ENCODE results near the gene SLC35E4.

GRCh38 chr22:30586414-30586813, 49.2 kb upstream of the SLC35E4 start:
- TF ChIP-seq RAD21 (IDR thresholded peaks at IDR 0.05), result no peak
- TF ChIP-seq YY1 (IDR thresholded peaks at IDR 0.05), result no peak
- TF ChIP-seq, protein P1, sequence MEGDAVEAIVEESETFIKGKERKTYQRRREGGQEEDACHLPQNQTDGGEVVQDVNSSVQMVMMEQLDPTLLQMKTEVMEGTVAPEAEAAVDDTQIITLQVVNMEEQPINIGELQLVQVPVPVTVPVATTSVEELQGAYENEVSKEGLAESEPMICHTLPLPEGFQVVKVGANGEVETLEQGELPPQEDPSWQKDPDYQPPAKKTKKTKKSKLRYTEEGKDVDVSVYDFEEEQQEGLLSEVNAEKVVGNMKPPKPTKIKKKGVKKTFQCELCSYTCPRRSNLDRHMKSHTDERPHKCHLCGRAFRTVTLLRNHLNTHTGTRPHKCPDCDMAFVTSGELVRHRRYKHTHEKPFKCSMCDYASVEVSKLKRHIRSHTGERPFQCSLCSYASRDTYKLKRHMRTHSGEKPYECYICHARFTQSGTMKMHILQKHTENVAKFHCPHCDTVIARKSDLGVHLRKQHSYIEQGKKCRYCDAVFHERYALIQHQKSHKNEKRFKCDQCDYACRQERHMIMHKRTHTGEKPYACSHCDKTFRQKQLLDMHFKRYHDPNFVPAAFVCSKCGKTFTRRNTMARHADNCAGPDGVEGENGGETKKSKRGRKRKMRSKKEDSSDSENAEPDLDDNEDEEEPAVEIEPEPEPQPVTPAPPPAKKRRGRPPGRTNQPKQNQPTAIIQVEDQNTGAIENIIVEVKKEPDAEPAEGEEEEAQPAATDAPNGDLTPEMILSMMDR (IDR thresholded peaks at IDR 0.05; ENCODE audit: low read depth, low read length, missing input control), result no peak
- TF ChIP-seq REST (IDR thresholded peaks at IDR 0.05), result no peak
- no peak for TF ChIP-seq EGR1 (IDR thresholded peaks at IDR 0.05; ENCODE audit: low read depth in 2 of 2)

All from liver (tissue), 3 donors.